NCI-H128 (cell line): ENCODE data around the gene ILF2.
"Not testable (repeated sequence)": the region's sequence is repeated elsewhere in the genome, so short reads cannot be mapped to it uniquely, and the experiment has no call there.

Experiments used
- DNase-seq: peaks from one replicate; lab custom pipeline; 2025; ENCODE audit not compliant: unreplicated experiment; lab: John Stamatoyannopoulos, UW

ILF2 gene

GRCh38 chr1:153670859-153671627 is at the start of gene ILF2:
Gene ILF2, minus strand, starts transcription at chr1:153670993. Its CDS starts 71 bp downstream, at chr1:153670922.
- peak; percentile 99 for DNase-seq

- DNase-seq = no peak
Observed at GRCh38 chr1:153717330-153717729, 46.5 kb upstream of the ILF2 start.

GRCh38 chr1:153716211-153716610 is 45.4 kb upstream of the ILF2 start:
- DNase-seq = not testable (repeated sequence)

- no peak for DNase-seq
Observed at GRCh38 chr1:153711026-153711425, 40.2 kb upstream of the ILF2 start.

- no peak for DNase-seq
Observed at GRCh38 chr1:153705484-153705883, 34.7 kb upstream of the ILF2 start.

GRCh38 chr1:153699768-153700167 is 29.0 kb upstream of the ILF2 start:
- no peak for DNase-seq

GRCh38 chr1:153698923-153699714 is 28.3 kb upstream of the ILF2 start:
- DNase-seq = no peak

GRCh38 chr1:153698020-153698922 is 27.5 kb upstream of the ILF2 start:
- DNase-seq = no peak

GRCh38 chr1:153697191-153698019 is 26.6 kb upstream of the ILF2 start:
- no peak for DNase-seq

- no peak for DNase-seq
Observed at GRCh38 chr1:153696741-153697140, 25.9 kb upstream of the ILF2 start.

GRCh38 chr1:153693466-153693865 is 22.7 kb upstream of the ILF2 start:
- no peak for DNase-seq

GRCh38 chr1:153688736-153689328 is 18.0 kb upstream of the ILF2 start:
- DNase-seq = no peak

GRCh38 chr1:153688276-153688675 is 17.5 kb upstream of the ILF2 start:
- DNase-seq = no peak

GRCh38 chr1:153687346-153688125 is 16.7 kb upstream of the ILF2 start:
- no peak for DNase-seq

- no peak for DNase-seq
Observed at GRCh38 chr1:153685544-153686340, 14.9 kb upstream of the ILF2 start.

- DNase-seq = no peak
Observed at GRCh38 chr1:153684892-153685291, 14.1 kb upstream of the ILF2 start.

GRCh38 chr1:153683854-153684253 is 13.1 kb upstream of the ILF2 start:
- no peak for DNase-seq

GRCh38 chr1:153682730-153683129 is 11.9 kb upstream of the ILF2 start:
- DNase-seq = no peak

- no peak for DNase-seq
Observed at GRCh38 chr1:153680120-153680403, 9.3 kb upstream of the ILF2 start.
